Measurements from ENCODE around the gene IL11.

IL11 gene

GRCh38 chr19:55320844-55321419 lies 49.3 kb downstream of the IL11 start:
- no peak for TF ChIP-seq CTCF (IDR thresholded peaks at IDR 0.05; ENCODE audit: low read depth, low read length, missing control alignments)
- no peak overlapping the region for H3K4me3 ChIP-seq (ENCODE audit: low read depth, low read length)
- no peak for DNase-seq (ENCODE audit: low read depth)

- no peak overlapping the region for H3K4me3 ChIP-seq (ENCODE audit: low read depth, low read length)
- DNase-seq (ENCODE audit: low read depth), result no peak
- no peak for TF ChIP-seq CTCF (IDR thresholded peaks at IDR 0.05; ENCODE audit: low read depth, low read length, missing control alignments)
Observed at GRCh38 chr19:55319785-55320184, 50.5 kb downstream of the IL11 start.

- no peak overlapping the region for H3K4me3 ChIP-seq (ENCODE audit: low read depth, low read length)
- TF ChIP-seq CTCF (IDR thresholded peaks at IDR 0.05; ENCODE audit: low read depth, low read length, missing control alignments), result no peak
- no peak for DNase-seq (ENCODE audit: low read depth)
Observed at GRCh38 chr19:55316646-55317045, 53.6 kb downstream of the IL11 start.

- H3K4me3 ChIP-seq (ENCODE audit: low read depth, low read length), result no peak overlapping the region
- no peak for TF ChIP-seq CTCF (IDR thresholded peaks at IDR 0.05; ENCODE audit: low read depth, low read length, missing control alignments)
- DNase-seq (ENCODE audit: low read depth), result no peak
Observed at GRCh38 chr19:55315956-55316525, 54.2 kb downstream of the IL11 start.

- no peak overlapping the region for H3K4me3 ChIP-seq (ENCODE audit: low read depth, low read length)
- no peak for TF ChIP-seq CTCF (IDR thresholded peaks at IDR 0.05; ENCODE audit: low read depth, low read length, missing control alignments)
- no peak for DNase-seq (ENCODE audit: low read depth)
Observed at GRCh38 chr19:55314396-55314795, 55.9 kb downstream of the IL11 start.
